ENCODE results near the gene PRR23E.

PRR23E gene

DNA sequence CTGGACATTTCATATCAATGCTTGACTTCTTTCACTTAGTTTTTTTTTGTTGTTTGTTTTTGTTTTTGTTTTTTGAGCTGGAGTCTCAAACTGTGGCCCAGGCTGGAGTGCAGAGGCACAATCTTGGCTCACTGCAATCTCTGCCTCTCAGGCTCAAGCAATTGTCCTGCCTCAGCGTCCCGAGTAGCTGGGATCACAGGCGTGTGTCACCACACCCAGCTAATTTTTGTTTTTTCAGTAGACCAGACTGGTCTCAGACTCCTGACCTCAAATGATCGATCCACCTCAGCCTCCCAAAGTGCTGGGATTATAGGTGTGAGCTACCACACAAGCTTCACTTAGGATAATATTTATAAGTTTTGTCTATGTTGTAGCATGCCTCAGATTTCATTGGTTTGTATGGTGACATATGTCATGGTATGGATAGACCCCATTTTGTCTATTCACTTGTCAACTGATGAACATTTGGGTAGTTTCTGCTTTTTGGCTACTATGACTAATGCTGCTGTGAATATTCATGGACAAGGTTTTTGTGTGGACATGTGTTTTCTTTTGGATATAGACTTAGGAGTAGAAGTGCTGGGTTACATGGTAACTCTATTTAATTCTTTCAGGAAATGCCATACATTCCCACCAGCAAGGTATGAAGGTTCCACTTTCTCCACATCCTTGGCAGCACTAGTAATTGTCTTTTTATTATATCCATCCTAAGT, 6.8 kb upstream of the PRR23E start:
- FAIRE-seq = no peak

DNA sequence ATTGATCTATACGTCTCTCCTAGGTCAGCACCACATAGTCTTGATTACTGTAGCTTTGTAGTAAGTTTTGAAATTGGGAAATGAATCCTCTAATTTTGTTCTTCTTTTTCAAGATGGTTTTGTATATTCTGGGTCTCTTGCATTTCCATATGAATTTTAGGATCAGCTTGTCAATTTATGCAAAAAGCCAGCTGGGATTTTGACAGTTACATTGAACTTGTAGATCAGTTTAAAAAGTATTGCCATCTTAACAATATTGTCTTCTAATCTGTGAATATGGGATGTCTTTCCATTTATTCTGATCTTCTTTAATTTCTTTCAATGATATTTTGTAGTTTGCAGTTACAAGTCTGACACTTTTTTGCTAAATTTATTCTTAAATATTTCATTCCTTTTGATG, 5.6 kb upstream of the PRR23E start:
- FAIRE-seq = no peak

DNA sequence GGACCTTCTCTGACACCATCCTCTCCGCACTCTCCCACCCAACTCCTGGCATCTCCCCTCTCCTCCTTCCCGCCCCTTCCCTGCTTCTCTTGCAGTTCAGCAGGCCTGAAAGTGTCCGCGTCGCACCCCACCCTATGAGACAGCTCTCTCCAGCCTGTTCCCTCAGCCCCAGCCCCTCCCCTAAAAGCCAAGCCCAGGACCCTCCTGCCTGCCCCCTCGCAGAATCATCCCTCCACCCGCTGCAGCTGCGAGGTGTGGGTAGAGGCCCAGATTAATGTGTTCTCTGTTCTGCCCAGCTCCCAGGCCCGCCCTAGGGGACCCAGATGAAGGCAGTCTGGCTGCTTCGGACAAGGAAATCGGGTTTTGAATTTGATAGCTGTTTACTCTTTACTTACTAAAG, 410 bp downstream of the PRR23E start:
- FAIRE-seq = no peak

DNA sequence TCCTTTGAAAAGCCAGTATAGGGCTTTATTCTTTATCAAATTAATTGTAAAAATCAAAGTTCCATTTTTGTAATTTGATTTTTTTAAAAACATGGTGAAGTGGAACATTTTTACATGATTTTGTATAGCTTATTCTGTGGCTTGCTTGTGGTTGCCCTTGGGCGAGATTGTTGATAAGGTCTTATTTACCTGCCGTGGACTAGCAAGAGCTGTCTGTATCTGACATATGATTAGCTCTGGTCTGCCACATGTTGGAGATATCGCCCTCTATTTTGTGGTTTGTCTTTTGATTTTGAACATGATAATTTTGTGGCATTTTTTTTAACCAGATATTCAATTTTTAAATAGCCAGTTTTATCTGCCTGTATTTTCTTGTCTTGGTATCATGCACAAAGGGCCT, 844 bp downstream of the PRR23E start:
- FAIRE-seq = no peak

DNA sequence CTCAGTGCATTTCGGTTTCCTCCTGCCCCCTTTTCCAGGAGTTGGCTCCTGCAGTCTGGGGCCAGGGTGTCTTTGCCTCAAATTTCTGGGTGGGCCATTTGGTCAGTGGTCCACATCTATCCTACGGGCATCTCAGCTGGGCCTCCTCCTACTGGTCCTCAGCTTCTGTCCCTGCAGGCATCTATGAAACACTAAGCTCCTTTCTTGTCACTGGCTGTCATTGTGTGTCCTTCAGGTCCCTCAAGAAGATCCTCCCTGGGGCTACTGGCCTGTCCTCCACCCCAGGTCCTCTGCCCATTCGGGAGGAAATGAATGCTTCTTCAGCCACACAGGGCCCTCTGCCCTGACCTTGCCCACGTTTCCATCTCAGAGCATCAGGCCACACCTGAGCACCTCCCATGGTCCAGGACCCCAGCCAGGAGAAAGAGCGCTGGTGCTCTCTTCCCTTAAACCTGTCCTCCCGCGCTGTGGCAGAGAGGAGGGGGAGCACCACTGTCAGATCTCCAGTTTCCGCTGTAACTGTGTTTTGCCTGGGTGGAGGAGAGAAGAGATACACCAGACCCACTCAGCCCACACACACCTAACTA, 1.8 kb downstream of the PRR23E start:
- FAIRE-seq = no peak

DNA sequence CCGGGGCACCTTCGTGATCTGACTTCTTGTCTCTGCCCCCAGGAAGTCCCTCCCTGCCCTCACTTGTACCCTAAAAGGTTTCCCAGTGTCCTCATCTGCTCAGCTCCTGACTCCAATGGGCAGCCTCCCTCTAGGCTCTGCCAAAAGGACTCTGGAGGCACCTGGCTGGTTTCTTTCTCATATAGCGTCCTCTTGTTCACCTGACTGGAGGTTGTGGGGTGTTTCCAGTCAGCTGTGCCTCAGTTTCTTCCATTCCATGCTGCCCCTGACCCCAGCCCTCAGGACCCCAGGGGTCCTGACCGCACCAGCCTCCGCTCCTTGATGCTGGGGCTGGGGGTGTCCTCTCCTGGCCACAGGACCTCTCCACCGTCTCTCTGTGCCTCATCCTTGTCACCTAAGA, 2.5 kb downstream of the PRR23E start:
- no peak for FAIRE-seq

DNA sequence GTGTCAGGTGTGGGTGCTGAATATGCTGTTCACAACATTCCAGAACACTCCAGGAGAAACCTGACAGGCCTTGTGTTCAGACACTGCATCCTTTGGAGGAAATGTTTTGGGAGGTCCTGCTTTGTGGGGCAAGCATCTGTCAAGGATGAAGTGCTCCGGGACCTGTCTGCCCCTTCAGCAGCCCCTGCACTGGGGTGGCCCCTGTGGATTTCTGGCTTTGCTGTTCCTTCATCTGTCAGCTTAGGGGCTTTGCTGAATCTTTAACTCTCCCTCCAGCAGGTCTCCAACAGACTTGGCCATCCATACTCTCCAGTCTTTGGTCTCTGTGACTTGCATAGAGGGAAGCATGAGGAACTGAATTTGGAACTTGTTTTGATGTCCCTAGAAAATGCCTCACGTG, 3.1 kb downstream of the PRR23E start:
- no peak for FAIRE-seq

DNA sequence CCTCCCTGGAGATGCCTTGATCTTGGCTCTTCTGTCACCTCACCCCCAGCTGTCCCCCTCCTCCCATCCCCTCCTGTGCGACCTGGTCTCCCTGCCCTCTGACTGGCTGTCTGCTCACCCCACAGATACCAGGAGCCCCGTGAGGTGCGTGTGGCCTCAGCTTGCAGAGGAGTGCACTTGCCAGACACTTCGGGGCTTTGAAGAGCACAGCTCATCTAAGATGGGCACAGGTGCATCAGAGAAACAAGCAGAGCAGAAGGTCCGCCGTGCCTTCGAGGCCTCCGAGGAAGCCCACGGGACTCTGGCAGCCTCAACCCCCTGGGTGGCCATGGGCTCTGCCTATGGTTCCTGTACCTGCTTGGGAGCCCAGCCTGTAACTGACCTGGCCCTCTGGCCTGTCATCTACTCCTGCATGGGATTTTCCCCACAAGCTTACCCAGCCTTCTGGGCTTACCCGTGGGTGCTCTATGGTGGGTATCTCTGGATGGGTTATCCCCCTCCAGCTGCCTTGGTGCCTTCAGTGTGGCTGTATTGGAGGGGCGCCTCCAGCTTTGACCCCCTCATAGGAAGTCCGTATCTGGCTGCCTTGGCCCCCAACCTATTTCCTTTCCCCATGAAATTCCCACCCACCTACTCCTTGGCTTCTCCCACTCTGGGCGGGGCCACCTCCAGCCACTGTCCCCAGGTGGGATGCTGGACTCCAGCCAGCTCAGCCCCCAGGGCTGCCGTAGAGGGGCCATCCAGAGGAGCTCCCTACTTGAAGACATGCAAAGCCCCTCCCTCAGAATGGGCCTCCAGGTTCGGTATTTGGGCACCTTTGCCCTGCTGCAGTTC, 3.8 kb downstream of the PRR23E start:
- no peak for FAIRE-seq

DNA sequence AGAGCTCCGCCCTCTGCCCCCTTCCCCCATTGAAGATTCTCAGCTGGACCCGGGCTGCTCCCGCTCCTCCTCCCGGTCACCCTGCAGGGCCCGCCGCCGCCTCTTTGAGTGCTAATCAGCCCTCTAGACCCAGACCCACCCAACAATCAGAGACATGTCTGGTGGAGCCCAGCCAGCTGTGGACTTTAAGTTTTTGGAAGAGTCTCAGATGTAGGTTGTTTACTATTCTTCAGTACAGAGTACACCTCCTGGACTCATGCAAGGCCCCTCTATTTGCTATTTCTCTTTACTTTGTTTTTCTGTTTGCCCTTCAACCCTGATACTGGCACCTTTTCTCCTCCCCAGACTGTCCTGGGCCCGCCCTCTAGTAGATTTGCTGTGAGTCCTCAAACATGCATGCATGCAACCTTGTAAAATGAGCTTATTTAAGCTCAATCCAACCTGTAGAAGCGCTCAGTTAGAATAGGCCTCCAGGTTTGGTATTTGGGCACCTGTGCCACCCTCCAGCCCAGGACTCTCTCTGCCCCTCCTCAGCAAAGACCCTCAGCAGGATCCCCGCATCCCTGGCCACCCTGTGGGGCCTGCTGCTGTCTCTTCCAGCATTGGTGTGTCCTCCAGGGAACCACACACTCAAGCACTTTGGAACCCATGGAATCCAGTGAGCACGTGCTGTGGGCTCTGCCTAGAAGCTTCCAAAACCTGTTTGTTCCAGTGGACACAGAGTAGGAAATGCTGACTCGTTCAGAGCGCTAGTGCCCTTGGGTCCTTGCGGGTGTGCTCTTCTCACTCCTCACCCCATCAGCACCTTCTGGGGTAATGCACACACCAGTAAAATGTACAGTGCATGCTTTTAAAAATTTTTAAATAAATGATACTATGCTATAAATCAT, 4.6 kb downstream of the PRR23E start:
- no peak for FAIRE-seq

DNA sequence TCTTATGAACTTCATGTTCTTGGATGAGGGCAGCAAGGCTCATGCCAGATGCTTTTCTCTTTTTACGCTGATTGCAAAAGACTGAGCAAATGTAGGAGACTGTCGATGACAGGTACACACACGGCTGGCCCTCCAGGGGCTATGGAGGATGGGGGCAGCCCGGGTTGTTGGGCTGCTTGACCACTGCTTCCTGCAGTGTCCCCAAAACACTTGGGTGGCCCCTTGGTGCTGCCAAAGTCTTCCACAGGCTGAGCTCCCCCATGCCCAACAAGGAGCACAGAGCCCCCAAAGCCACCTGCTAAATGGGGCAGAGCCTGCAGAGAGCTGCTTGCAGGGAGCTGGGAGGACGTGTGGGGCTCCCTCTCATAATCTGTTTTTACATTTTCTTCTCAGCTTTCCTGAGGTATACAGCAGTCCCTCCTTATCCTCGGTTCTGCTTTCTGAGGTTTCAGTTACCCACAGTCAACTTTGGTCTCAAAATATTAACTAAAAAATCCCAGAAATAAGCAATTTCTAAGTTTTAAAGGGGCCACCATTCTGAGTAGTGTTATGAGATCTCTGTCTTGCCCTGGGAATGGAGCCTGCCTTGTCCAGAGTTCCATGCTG, 7.3 kb downstream of the PRR23E start:
- FAIRE-seq = no peak

DNA sequence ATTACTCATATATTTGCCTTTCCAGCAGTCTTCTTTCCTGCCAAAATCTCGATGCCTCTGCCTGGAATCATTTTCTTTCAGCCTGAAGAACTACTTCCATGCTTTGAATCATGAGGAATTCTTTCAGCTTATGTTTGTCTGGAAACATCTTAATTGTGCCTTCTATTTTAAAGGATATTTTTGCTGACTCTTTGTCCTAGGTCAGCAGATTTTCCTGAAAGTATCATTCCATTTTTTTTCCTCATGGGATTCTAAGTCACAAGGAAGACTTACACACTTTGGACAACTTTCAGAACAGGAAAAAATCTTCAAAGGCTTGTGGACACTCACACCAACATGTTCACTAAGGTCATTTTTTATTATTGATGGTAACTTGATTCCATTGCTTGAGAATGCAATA, 10.1 kb downstream of the PRR23E start:
- FAIRE-seq = no peak

DNA sequence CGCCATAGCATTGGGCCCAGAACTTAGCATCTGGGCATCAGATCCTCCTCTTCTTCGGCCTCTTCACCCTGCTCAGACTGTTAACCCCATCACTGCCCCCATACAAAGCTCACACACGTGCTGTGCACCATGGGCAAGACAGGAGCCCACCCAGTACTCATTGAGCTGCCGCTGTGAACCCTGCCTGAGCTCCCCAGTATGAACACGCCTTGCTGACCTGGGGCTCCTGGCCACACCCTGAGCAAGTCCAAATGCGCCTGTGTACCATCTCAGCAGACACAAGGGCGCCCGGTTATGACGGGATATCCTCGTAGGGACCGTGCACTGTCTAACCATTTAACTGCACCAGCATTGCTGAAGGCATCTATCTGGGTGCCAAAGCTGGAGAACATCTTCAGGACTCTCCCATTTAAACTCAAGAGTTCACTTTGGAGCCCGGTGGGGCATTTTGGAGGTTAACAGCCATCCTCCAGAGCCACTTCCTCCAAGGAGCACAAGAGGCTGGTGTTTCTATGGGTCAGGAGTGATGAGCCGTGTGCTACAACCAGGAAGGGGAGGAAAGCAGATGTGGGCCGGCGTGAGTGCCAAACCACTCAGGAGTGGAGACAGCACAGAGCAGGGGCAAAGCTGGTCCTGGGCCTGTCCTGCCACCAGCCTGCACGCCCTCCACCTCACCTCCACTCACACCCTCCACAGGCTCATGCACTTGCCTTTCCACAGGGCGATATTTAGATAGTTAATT, 12.1 kb downstream of the PRR23E start:
- FAIRE-seq = no peak

DNA sequence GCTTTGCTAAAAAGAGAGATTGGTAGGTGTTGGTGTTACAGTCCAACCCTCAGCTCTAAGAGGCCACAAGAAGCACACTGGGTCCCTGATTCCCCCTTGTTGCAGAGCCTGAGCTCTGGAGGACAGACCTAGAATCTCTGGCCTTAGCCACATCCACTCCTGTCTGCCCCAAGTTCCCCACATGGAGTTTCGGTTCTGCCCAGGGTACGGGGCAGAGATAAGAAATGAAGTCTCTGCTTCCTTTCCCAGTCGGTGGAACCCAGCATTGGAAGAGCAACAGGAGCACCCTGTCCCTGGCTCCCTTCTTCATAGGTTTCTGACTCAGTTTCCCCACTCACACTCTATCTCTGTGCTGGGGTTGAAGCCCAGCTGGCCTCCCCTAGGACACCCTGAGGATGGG, 13.2 kb downstream of the PRR23E start:
- FAIRE-seq = no peak

DNA sequence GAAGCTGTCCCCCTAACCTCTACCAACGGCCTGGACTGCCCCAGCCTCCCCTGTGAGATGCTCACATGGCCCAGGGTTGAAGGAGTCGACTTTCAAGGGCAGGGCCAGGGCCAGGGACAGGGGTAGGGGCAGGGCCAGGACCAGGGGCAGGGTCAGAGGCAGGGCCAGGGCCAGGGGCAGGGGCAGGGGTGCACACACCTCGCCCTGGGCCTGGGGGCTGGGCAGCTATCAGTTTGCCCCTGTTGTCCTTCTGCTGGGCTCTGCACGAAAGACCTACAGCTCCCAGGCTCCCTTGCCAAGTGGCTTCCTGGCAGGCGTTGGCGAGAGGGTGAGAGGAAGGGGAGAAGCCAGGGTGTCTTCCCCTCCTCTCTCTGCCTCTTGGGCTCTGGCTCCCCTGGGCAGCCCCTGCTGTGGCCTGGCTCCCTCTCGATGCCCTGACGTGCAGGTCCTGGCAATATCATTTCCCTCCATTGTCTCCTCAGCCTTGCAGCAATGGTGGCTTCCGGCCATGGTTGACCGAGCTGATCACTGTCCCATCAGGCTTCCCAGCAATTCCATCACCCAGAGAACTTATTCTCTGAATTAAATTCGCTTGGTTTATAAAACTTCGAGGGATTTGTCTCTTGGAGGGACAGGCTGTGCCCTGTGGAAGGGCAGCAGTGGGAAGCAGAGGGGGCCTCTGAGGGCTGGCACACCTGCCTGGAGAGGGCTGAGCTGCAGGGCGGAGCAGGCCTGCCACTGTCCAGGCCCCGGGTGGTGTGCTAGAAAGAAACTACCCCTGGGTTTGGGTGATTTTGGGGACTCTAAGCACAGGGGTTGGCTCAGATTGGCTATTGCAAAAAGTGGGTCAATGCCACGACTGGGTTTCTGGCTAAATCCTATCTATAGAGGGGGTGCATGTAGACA, 13.9 kb downstream of the PRR23E start:
- no peak for FAIRE-seq

DNA sequence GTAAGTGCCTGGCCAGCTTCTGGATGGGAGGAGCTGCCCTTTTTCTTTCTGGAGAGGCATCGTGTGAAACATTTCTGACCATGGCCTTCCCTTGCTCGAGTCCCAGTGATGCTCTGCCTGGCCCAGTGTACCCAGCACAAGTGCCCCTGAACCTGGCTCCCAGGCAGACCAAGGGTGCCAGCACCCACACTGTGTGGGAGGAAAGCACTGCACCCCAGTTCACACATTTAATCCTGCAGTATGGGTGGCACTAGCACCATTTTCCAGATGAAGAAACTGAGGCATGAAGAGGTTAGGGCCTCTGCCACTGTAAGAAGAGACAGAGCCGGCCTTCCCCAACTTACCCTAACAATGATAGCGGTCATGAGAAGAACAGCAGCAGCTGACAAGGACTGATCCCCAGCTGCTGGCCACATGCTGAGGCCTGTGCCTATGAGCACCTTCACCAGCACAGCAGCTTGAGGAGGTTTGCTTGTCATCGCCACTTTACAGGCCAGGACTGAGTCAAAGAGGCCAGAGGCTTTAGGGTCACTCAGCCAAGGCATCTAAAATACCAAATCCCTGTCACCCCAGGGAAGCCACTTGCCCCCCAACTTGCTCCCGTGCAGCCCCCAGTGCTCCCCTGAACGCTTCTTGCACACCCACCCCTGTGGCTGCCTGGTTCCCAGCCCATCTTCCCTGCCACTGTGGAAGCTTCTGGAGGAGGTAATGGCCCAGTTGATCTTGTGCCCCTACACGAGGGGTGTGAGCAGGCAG, 15.0 kb downstream of the PRR23E start:
- no peak for FAIRE-seq

DNA sequence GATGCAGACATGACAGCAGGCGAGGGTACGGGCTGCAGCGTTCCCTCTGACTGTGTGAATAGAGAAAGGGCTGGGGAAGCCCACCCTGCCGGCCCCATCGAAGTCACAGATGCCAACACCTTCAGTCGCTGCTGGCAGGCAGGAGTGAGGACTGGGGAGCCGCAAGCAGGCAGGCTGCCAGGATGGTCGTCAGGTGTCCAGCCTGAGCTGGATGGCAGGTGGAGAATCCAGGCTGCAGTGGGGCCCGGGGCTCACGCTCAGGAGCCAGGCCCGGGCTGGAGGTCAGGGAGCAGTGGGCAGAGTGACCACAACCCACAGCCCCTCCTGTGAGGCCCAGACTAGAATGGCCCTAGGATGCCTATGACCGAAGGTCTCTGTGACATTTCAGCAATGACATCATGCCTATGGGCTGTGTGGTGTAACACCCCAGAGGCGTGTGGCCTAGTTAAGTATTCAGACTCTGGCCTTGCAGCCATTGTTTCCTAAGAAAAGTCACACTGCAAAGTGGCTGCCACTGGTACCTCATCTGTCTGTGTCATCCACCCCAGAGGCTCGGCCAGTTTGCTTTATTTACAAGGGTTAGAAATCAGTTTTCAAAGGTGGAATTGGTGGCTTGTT, 15.7 kb downstream of the PRR23E start:
- FAIRE-seq = no peak

DNA sequence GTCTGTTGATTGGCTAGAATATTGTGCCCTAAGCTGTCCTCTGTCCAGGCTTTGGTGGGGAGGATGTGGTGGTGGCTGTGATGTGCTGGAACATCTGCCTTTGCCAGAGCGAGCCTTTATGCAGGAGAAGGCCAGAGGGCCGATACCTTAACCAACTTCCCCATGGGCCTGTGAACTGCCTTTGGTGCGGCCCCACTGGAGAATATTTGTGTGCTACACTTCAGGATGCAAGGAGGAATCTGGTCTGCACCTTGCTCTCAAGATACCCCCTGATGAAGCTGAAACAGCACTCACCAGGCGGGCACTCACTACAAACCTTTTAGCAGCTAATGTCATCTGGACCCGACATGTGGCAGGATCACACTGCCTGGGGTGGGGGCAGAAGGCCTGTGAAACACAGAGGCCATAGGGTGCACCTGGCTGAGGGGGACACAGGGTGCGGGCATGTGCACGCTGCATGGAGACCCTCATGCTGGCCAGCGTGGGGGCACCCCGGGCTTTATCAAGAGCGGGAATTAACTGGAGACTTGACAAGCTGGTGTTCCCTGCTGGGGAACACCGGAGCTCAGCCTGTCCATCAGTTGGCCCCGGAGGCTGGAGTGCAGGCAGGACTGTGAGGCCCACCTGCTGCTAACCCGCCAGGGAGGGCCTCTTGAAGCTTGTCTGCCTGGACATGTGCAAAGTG, 16.4 kb downstream of the PRR23E start:
- FAIRE-seq = no peak

DNA sequence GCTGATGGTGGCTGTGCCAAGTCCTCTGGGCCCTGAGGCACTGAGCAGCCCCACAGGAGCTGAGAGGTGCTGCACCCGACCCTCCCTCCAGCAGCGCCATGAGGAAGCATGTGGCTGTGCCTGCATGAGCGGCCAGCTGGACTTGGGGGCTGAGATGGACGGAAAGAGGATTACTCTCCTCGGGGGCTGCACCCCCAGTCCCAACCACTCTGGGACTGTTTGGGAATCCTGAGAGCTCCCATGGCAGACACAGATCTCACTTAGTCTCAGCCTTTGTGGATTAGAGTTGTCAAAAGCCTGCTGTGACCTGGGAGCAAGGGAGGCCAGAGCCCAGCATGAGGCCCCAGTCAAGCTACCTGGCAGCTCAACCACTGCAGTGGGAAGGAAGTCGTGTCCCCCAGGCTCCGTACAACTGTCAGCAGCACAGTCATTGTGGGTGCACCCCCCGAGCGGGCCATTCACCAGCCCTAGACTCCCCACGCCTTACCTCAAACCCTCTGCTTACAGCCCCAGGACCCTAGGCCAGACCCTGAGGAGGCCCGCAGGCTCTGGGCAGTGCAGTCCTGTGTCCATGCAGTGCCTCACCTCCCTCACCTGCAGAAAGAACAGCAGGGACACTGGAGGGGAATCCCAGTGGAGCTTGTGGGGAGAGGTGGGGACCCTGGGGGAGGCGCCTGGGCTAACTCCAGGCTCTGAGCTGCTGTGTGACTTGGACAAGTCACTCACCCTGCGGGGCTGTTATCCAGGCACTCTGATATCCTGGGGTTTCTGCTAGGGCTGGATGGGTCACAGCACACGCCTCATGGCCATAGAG, 17.1 kb downstream of the PRR23E start:
- FAIRE-seq = no peak
